ENCODE measurements around the gene PPP2CA.

The PPP2CA gene

DNA sequence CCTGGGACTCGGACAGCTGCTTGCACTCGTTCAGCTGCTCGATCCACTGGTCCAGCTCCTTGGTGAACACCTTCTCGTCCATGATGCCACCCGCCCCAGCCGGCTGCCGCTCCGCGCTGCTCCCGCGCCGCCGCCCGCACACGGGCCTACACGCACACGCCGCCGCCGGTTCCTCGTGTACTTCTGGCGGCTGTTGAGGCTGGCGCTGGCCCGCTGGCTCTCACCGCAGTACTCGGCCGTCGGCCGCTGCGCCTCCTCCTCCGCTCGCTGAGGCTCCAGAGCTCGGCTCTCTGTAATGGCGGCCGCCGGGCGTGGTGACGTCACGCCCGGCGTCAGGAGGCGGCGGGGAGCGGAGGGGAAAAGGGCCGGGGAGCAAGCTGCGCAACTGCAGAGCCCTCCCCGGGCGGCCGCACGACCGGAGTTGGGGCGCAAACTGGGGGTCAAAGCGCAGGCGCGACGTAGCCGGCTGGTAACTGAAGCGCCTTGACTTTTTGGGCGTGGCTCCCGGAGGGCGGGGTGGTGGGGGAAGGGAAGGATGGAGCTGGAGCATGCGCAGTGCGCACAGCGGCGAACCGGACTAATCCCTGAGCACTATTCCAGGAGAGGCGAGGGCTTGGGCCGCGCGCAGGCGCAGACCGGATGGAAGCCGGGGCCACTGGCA, at the start of gene PPP2CA:
Gene PPP2CA, minus strand, starts transcription at position 294 of the 661 bp plus-strand sequence. Its CDS starts 212 bp downstream, at position 82.
- Histone ChIP-seq H3K27ac (peak within 1 kb of the TSS; percentile 99), H3K27me3 (ENCODE audit: insufficient read depth, low read depth, severe bottlenecking) (no peaks in the 10 kb centered on the region), H3K4me3 (ENCODE audit: low read depth, low read length) (peak within 1 kb of the TSS; percentile 91), H3K36me3 (peaks cover 41% of the 10 kb centered on the region), H3K9me3 (ENCODE audit: severe bottlenecking) (no peaks in the 10 kb centered on the region)
- TF ChIP-seq, protein P1, sequence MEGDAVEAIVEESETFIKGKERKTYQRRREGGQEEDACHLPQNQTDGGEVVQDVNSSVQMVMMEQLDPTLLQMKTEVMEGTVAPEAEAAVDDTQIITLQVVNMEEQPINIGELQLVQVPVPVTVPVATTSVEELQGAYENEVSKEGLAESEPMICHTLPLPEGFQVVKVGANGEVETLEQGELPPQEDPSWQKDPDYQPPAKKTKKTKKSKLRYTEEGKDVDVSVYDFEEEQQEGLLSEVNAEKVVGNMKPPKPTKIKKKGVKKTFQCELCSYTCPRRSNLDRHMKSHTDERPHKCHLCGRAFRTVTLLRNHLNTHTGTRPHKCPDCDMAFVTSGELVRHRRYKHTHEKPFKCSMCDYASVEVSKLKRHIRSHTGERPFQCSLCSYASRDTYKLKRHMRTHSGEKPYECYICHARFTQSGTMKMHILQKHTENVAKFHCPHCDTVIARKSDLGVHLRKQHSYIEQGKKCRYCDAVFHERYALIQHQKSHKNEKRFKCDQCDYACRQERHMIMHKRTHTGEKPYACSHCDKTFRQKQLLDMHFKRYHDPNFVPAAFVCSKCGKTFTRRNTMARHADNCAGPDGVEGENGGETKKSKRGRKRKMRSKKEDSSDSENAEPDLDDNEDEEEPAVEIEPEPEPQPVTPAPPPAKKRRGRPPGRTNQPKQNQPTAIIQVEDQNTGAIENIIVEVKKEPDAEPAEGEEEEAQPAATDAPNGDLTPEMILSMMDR (IDR thresholded peaks at IDR 0.05; ENCODE audit: low read depth, low read length): no peak
- peak; percentile 99 for DNase-seq

DNA sequence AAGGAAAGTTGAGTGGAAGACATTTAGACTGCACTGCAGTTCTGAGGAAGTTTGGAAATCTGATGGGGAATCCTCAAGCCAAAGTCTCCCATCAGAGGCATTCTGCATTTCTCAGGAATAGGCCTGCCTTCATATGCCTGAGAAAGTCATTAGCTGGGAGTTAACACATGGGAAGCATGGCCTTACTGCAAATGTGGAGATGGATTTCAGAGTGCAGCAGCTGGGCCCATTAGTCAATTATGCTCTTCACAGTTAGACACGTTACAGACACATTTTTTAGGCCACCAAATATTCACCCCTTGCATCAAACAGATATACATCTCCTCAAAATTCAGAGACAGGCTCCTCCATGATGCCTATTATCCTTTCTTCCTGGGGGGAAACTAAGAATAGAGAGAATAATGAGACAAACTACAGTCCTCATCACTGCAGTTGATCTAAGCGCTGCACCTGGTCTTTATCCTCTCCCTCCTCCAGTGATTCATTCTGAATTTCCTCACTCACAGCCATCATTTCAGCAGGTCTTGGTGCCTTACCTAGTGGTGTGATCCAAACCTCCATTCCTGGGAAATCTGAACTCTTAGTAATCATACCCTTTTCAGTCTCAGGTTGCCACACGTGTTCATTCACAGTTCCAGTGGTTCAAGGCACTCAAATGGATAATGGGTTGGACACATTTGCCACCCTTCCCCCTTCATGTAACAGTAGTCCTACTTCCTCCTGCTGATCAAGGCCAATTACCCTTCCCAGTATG, 47.9 kb upstream of the PPP2CA start:
- Histone ChIP-seq H3K27ac (no peak overlapping the region), H3K36me3 (no peaks in the 10 kb centered on the region), H3K27me3 (ENCODE audit: insufficient read depth, low read depth, severe bottlenecking) (no peaks in the 10 kb centered on the region), H3K9me3 (ENCODE audit: severe bottlenecking) (peaks cover 3% of the 10 kb centered on the region), H3K4me3 (ENCODE audit: low read depth, low read length) (no peak overlapping the region)
- TF ChIP-seq, protein P1 (IDR thresholded peaks at IDR 0.05; ENCODE audit: low read depth, low read length): no peak
- DNase-seq: peak; percentile 11

DNA sequence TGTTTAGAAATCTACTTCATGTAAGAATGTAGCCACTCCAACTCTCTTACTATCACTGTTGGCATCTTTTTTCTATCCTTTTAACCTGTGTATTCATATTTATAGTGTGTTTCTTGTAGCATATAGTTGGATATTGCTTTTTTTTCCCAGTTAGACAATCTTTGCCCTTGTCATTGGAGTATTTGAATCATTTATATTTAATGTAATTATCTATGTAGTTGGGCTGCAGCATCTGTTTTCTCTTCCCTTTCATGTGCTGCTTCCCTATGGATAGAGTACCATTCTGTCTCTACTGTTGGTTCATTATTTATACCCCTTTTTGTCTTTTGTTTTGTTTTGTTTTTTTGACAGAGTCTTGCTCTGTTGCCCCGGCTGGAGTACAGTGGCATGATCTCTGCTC, 45.2 kb upstream of the PPP2CA start:
- no peak overlapping the region for H3K27ac ChIP-seq
- H3K9me3 ChIP-seq (ENCODE audit: severe bottlenecking): peaks cover 3% of the 10 kb centered on the region
- DNase-seq: no peak
- TF ChIP-seq, protein P1 (IDR thresholded peaks at IDR 0.05; ENCODE audit: low read depth, low read length): no peak
- H3K36me3 ChIP-seq: no peaks in the 10 kb centered on the region
- no peak overlapping the region for H3K4me3 ChIP-seq (ENCODE audit: low read depth, low read length)
- no peaks in the 10 kb centered on the region for H3K27me3 ChIP-seq (ENCODE audit: insufficient read depth, low read depth, severe bottlenecking)

DNA sequence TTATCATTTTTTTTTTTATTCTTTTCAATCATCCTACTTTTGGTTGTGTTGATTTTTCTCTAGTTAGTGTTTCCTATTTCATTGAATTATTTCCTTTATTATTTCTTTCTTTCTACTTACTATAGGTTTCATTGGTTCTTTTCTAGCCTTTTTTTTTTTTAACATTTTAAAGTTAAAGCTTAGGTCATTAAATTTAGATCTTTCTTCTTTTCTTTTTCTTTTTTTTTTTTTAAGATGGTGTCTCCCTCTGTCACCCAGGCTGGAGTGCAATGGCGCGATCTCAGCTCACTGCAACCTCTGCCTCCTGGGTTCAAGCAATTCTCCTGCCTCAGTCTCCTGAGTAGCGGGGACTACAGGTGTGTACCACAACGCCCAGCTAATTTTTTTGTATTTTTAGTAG, 43.0 kb upstream of the PPP2CA start:
- peaks cover 3% of the 10 kb centered on the region for H3K9me3 ChIP-seq (ENCODE audit: severe bottlenecking)
- no peak for DNase-seq
- H3K4me3 ChIP-seq (ENCODE audit: low read depth, low read length): no peak overlapping the region
- TF ChIP-seq, protein P1 (IDR thresholded peaks at IDR 0.05; ENCODE audit: low read depth, low read length): no peak
- no peak overlapping the region for H3K27ac ChIP-seq
- no peaks in the 10 kb centered on the region for H3K27me3 ChIP-seq (ENCODE audit: insufficient read depth, low read depth, severe bottlenecking)
- H3K36me3 ChIP-seq: no peaks in the 10 kb centered on the region

DNA sequence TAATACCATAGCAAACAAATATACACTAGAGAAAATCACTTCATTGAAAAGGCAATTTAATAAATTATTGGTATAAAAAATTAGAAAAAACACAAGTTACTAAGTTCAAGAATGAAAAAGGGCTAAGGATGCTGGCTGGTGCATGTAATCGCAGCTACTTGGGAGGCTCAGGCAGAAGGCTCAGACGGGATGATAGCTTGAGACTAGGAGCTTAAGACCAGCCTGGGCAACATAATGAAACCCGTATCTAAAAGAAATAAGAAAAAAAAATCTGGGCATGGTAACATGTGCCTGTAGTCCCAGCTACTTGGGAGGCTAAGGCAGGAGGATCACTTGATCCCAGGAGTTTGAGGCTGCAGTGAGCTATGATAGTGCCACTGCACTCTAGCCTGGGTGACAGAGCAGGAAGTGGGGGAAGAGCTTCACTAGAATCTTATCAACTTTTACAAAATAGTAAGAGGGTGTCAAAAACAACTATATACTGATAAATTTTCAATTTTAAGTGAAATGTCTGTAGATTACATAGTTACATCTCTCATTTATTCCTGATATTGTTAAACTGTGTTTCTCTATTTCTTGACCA, 42.2 kb upstream of the PPP2CA start:
- TF ChIP-seq, protein P1 (IDR thresholded peaks at IDR 0.05; ENCODE audit: low read depth, low read length): no peak
- H3K36me3 ChIP-seq: no peaks in the 10 kb centered on the region
- no peak overlapping the region for H3K27ac ChIP-seq
- H3K27me3 ChIP-seq (ENCODE audit: insufficient read depth, low read depth, severe bottlenecking): no peaks in the 10 kb centered on the region
- no peak for DNase-seq
- peaks cover 3% of the 10 kb centered on the region for H3K9me3 ChIP-seq (ENCODE audit: severe bottlenecking)
- H3K4me3 ChIP-seq (ENCODE audit: low read depth, low read length): no peak overlapping the region

Data from WERI-Rb-1 (cell line).